Effector CD4-positive, alpha-beta T cell (primary cell): ENCODE data around the gene CPAMD8.
"Not testable (repeated sequence)": the region's sequence is repeated elsewhere in the genome, so short reads cannot be mapped to it uniquely, and the experiment has no call there.

ENCODE experiments used
- DNase-seq: peaks from one replicate; pipeline ENCODE4 v3.0.0-alpha.2; 2020

The CPAMD8 gene

DNA sequence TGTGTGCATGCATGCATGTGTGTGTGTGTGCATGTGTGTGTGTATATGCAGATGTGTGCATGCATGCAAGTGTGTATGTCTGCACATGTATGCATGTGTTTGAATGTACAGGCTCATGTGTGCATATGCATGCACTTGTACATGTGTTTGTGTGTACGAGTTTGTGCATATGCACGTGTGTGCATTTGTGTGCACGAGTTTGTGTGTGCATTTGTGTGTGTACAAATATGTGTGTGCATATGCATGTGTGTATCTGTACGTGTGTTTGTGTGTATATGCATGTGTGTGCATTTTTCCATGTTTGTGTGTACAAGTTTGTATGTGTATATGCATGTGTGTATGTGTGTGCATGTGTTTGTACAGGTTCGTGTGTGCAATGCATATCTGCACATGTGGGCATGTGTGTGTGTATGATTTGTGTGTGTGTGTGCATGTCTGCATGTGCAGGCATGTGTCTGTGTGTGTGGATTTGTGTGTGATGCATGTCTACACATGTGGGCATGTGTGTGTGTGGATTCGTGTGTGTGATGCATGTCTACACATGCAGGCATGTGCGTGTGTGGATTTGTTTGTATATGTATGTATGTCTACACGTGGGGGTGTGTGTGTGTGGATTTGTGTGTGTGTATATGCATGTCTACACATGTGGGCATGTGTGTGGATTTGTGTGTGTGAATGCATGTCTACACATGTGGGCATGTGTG lies 80.7 kb downstream of the CPAMD8 start:
- DNase-seq = no peak

DNA sequence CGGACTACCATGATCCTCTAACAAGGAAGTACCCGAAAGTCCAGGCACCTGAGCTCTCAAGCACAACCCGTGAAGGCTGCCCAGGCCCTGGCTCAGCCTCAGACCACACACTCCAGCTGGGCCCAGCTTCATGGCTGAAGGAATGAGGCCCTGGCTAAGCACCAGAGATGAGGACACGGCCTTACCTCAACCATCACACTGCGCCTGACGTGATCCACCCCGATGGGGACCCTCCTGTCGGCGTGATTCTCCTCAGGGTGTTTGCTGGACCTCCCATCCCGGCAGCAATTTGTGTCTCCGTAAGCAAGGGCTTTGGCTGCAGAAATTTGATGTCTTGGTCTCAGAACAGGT lies 81.3 kb downstream of the CPAMD8 start:
- DNase-seq = no peak

GRCh38 chr19:16944626-16945363 lies 81.8 kb downstream of the CPAMD8 start:
- DNase-seq = no peak

DNA sequence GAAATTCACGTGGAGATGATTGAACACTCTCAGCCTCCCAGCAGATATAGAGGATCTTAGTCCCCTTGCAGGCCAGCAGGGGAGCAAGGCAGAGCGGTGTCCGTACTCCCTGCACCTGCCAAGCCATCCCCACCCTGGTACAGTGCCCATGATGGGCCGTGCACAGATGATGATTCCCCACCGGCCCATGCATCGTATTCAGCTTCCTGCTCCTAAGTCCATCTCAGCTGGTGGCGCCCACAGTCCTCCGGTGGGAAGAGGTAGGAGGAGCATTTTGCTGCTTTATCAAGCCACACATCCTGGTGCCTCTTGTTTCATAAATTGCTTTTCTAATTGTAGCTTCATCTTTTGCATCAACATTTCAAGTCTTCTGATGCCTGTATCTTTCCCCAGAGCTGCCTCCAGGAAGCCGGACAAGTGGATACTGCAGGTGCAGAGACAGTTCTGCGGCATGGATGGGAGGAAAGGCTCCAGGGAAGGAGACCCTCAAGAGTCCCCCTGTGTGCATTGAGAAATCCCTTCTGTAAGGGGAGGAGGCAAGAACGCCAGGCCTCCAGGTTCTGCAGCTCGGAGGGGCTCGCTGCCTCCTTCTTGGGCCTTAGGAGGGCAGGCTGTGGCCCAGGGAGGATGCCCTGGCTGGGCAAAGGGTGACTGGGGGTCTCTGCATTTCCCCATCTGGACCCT lies 82.5 kb downstream of the CPAMD8 start:
- no peak for DNase-seq

DNA sequence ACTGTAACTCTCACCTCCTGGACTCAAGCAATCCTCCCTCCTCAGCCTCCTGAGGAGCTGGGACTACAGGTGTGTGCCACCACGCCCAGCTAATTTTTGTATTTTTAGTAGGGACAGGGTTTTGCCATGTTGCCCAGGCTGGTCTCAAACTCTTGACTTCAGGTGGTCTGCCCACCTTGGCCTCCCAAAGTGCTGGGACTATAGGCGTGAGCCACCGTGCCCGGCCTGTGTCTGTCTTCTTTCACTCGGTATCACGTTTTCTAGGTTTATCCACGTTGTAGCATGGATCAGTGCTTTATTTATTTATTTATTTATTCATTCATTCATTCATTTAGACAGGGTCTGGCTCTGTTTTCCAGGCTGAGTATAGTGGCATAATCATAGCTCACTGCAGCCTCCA lies 83.5 kb downstream of the CPAMD8 start:
- not testable (repeated sequence) for DNase-seq

DNA sequence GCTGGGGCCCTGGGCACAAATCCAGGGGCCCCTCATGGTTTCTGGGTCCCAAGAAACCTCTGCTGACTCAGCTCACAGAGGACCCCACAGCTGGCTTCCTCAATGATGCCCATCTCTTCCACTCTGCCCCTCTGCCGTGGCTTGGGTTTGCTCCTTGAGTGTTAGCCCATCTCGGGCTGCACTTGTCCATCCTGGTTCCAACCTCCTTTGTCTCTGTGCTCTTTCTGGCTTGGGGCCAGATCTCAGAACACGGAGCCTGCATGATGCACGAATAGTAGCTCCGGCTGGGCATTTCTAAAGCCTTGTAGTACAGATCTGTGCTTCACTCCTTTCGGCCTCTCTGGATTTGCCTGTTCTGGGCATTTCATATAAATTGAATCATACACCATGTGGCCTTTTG lies 84.0 kb downstream of the CPAMD8 start:
- no peak for DNase-seq

DNA sequence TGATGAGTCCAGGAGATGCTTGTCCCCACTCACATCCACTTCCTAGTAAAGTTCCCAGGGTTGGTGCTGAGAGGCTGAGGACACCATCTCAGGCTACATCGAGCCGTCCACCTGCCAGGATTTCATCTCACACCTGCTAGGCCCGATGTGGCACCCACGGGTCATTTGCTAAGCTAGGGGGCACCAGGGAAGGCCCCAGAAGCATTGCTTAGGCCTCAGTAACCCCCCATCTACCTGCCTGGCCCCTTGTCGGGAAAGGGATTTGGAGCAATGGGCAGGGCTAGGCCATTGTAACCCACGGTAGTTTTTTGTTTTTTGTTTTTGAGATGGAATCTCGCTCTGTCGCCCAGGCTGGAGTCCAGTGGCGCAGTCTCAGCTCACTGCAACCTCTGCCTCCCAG lies 86.0 kb downstream of the CPAMD8 start:
- DNase-seq = no peak

DNA sequence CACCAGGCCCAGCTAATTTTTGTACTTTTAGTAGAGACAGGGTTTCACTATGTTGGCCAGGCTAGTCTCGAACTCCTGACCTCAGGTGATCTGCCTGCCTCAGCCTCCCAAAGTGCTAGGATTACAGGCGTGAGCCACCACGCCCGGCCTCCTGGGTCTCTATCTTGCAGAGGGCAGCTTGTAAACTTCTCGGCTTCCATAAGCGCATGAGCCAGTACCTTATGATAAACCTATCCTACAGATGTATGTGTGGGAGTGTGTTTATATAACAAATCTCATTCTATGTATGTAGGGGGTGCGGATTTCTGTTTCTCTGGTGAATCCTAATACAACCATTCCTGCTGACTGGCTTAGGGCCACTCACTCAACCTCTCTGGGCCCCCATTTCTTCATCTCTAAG lies 86.5 kb downstream of the CPAMD8 start:
- DNase-seq = not testable (repeated sequence)

GRCh38 chr19:16938211-16938610 lies 88.4 kb downstream of the CPAMD8 start:
- DNase-seq = no peak

DNA sequence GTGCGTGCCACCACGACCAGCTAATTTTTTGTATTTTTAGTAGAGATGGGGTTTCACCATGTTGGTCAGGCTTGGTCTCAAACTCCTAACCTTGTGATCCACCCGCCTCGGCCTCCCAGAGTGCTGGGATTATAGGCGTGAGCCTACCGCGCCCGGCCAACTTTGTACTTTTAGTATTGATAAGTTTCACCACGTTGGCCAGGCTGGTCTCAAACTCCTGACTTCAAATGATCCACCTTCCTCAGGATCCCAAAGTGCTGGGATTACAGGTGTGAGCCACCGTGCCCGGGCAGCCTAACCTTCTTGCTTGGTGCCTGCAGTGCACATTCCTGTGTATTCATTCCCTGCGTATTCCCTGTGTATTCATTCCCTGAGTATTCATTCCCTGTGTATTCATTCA lies 88.8 kb downstream of the CPAMD8 start:
- DNase-seq = not testable (repeated sequence)

- no peak for DNase-seq
Observed at GRCh38 chr19:16936901-16937300, 89.7 kb downstream of the CPAMD8 start.

- no peak for DNase-seq
Observed at GRCh38 chr19:16934489-16934888, 92.1 kb downstream of the CPAMD8 start.

- no peak for DNase-seq
Observed at GRCh38 chr19:16931306-16931705, 95.3 kb downstream of the CPAMD8 start.

DNA sequence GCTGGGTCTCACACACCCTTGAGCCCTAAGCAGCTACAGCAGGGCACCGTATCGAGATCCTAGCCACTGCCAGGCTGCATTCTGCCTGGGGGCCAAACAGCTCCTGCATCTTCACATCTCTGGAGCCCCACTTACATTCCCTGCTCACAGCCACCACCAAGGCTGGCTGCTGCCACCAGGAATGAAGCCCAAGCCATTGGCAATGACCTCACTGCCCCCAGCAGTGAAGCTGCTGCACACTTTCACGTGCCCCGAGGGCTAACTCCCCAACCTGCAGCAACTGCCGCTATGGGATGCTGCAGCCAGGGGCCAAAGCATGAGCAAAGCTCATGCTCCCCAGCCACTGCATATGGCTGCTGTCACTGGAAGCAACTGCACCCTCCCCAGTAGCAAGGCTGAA lies 95.9 kb downstream of the CPAMD8 start:
- no peak for DNase-seq

DNA sequence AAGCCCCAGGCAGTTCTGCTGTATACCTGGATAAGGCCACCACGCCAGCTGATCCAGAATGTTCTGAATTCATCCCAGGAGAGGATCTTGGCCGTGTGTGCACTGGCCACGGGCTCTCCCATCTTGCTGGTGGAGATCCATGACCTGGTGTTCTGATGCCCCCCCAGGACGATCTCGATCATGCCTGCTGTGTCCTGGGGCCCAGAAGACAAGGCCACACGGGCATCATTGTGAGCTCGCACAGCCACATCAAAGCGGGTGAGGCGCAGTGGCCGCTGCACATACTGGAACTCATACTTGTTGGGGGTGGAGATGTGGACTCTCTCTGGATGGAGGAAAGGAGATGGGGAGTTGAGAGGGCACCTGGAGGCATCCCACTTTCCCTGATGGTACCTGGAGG lies 97.7 kb downstream of the CPAMD8 start:
- no peak for DNase-seq

GRCh38 chr19:16928351-16928750 lies 98.3 kb downstream of the CPAMD8 start:
- DNase-seq = no peak

- DNase-seq = no peak
Observed at GRCh38 chr19:16927883-16928282, 98.7 kb downstream of the CPAMD8 start.

- no peak for DNase-seq
Observed at GRCh38 chr19:16922949-16923348, 103.7 kb downstream of the CPAMD8 start.

- no peak for DNase-seq
Observed at GRCh38 chr19:16922592-16922934, 104.0 kb downstream of the CPAMD8 start.

GRCh38 chr19:16921766-16922591 lies 104.6 kb downstream of the CPAMD8 start:
- DNase-seq = no peak

DNA sequence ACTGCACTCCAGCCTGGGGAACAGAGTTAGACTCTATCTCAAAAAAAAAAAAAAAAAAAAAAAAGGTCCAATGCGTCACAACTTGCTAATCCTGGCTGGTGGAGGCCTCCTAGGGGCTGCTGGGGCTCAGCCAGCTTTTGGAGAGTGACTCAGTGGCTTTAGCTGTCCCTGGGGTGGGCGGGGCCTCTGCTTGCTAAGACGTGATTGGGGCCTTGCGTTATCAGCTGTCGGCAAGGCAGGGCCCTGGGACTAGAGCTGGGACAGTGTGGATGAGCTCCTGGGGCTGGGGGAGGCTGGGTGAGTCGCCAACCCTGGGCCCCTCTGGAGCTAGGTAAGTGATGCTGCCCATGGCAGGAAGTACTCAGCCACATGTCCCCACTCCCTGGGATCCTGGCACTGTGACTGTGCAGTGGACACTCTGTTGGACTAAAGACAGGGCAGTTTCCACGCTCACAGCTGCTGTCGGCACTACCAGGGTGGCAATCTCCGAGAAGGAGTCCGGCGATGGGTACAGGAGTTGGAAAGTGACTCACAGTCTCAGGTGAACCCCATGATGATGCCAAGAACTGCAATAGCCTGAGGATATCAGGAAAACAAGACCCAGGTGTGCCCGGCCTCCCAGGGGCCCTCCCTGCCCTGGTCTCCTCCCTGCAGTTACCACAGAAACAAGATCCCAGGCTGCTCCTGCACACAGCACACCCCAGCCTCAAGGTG lies 105.6 kb downstream of the CPAMD8 start:
- DNase-seq = no peak

GRCh38 chr19:16919496-16919895 lies 107.1 kb downstream of the CPAMD8 start:
- DNase-seq = no peak

DNA sequence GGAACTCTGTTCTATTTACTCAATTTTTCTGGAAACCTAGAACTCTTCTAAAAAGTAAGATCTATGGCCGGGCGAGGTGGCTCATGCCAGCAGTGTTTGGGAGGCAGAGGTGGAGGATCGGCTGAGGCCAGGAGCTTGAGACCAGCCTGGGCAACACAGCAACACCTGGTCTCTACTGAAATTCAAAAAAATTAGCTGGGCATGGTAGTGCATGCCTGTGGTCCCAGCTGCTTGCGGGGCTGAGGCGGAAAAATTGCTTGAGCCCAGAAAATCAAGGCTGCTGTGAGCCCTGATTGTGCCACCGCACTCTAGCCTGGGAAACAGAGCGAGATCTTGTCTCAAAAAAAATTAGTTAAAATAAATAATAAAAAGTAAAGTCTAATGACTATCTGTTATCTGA lies 109.2 kb downstream of the CPAMD8 start:
- DNase-seq = no peak
